GM12878 (cell line): ENCODE measurements around the gene LTBP3. TPM values are rescaled to one million over a fixed set of nuclear protein-coding genes. Genes with fewer than 3 reads are reported as not detected.

Experiments
- CREB1 ChIP-seq: IDR thresholded peaks from 2 replicates; pipeline ENCODE4 v1.6.1; 2012; ENCODE audit warnings: low read depth, mild to moderate bottlenecking, inconsistent platforms
- DPF2 ChIP-seq: fragments of 450-650 bp; IDR thresholded peaks from 2 replicates; pipeline ENCODE4 v1.6.1; 2017; ENCODE audit warnings: mild to moderate bottlenecking
- E4F1 ChIP-seq: fragments of 450-650 bp; IDR thresholded peaks from 2 replicates; pipeline ENCODE4 v1.6.1; 2018; ENCODE audit warnings: borderline replicate concordance, mild to moderate bottlenecking; ENCODE audit not compliant: partially characterized antibody
- EZH2 ChIP-seq: IDR thresholded peaks from 2 replicates; pipeline ENCODE4 v1.6.1; 2012; ENCODE audit warnings: low read depth, mild to moderate bottlenecking, control low read depth, inconsistent platforms, low read length, borderline replicate concordance; ENCODE audit not compliant: control insufficient read depth
- FOXM1 ChIP-seq: IDR thresholded peaks from 2 replicates; pipeline ENCODE4 v1.6.1; 2012; ENCODE audit warnings: low read depth, mild to moderate bottlenecking, inconsistent platforms, low read length, moderate library complexity
- MYB ChIP-seq: fragments of 150-350 bp; IDR thresholded peaks from 2 replicates; pipeline ENCODE4 v1.6.1; 2014; ENCODE audit warnings: mild to moderate bottlenecking, low read depth, low read length, borderline replicate concordance
- NBN ChIP-seq: fragments of 450-650 bp; IDR thresholded peaks from 2 replicates; pipeline ENCODE4 v1.6.1; 2016
- NFYB ChIP-seq: IDR thresholded peaks from 2 replicates; pipeline ENCODE4 v1.6.1; 2011; ENCODE audit warnings: low read depth, mild to moderate bottlenecking, low read length, improper control_type of control experiment, moderate library complexity; ENCODE audit not compliant: insufficient read depth
- NR2C1 ChIP-seq: fragments of 450-650 bp; IDR thresholded peaks from 2 replicates; pipeline ENCODE4 v1.6.1; 2017; ENCODE audit warnings: antibody characterized with exemption, mild to moderate bottlenecking, moderate library complexity
- NR2F1 ChIP-seq: fragments of 450-650 bp; conservative IDR thresholded peaks from 2 replicates; pipeline ENCODE4 v1.6.1; 2017; ENCODE audit warnings: mild to moderate bottlenecking
- RELB ChIP-seq: fragments of 450-650 bp; IDR thresholded peaks from 2 replicates; pipeline ENCODE4 v1.6.1; 2017; ENCODE audit warnings: low read depth, mild to moderate bottlenecking, moderate library complexity
- REST ChIP-seq: IDR thresholded peaks from 2 replicates; pipeline ENCODE4 v1.6.1; 2012; ENCODE audit warnings: mild to moderate bottlenecking, low read depth, low read length
- USF1 ChIP-seq: IDR thresholded peaks from 2 replicates; pipeline ENCODE4 v1.6.1; 2011; ENCODE audit warnings: borderline replicate concordance, low read depth, mild to moderate bottlenecking, moderate library complexity, mixed read lengths, low read length; ENCODE audit not compliant: insufficient read depth; ENCODE audit errors: extremely low read length
- YY1 ChIP-seq: IDR thresholded peaks from 2 replicates; pipeline ENCODE4 v1.6.1; 2011; ENCODE audit warnings: low read depth, mild to moderate bottlenecking, low read length
- ZBTB33 ChIP-seq: fragments of 450-650 bp; IDR thresholded peaks from 2 replicates; pipeline ENCODE4 v1.6.1; 2017; ENCODE audit warnings: mild to moderate bottlenecking
- polyA plus RNA-seq, 11 experiments: library from polyadenylated mRNA; depleted of rRNA in 4 of 11; unstranded in 6 of 11; stranded (reverse) in 5 of 11; fragments of >200 nt; fragmentation: Nextera tagmentation in 4 of 11; fragmentation: Illumina TruSeq in 1 of 11; extraction: Ambion mirVana in 4 of 11; extraction: Trizol in 1 of 11; gene quantifications; 1 replicate in 1 of 11; 2 replicates in 10 of 11; pipeline versions ENCODE4 v1.2.1 to v1.2.3, GENCODE V29; 2011 to 2016; ENCODE audit warnings: inconsistent platforms in 2 of 11, missing spikeins in 2 of 11, low read depth in 1 of 11
- total RNA-seq, 4 experiments: library from RNA; depleted of rRNA in 3 of 4; stranded (reverse); fragments of >200 nt in 3 of 4; fragmentation: Illumina TruSeq in 1 of 4; extraction: Trizol in 1 of 4; gene quantifications; 2 replicates each; pipeline versions ENCODE4 v1.2.1 to v1.2.3, GENCODE V29; 2013 to 2021

The LTBP3 gene
- total and polyA plus RNA-seq, 10 of the 15 experiments (the other 5 are each of a cell fraction or from before 2014, with no cell fraction given): 2.2 to 12.2 (median 6.2) TPM; not detected in 2

GRCh38 chr11:65588199-65589054 lies 30.3 kb upstream of the LTBP3 start (continued):
- TF ChIP-seq REST: 0 out of 2 replicates have a peak, but pooled peaks have one; percentile 31
- no peak for TF ChIP-seq USF1
- TF ChIP-seq NBN: peak; percentile 98
- TF ChIP-seq NR2F1: peak; percentile 99
- TF ChIP-seq FOXM1: peak; percentile 76; the same call in 1 of the 2 replicates
- peak; percentile 92 for TF ChIP-seq RELB
- TF ChIP-seq CREB1: peak; percentile 73
- TF ChIP-seq E4F1: peak; percentile 21
- no peak for TF ChIP-seq NFYB
- peak; percentile 99 for TF ChIP-seq DPF2
- peak; percentile 54; the same call in 1 of the 2 replicates for TF ChIP-seq NR2C1
- TF ChIP-seq MYB: peak; percentile 54; the same call in 1 of the 2 replicates
- no peak for TF ChIP-seq ZBTB33
- peak; percentile 90 for TF ChIP-seq YY1
- TF ChIP-seq EZH2: no peak
